NCI-H2196 (cell line): ENCODE results near the gene ELF1.
"Not testable (repeated sequence)": the region's sequence is repeated elsewhere in the genome, so short reads cannot be mapped to it uniquely, and the experiment has no call there.

ENCODE experiments used
- DNase-seq: peaks from one replicate; lab custom pipeline; 2025; ENCODE audit not compliant: unreplicated experiment; lab: John Stamatoyannopoulos, UW

ELF1 gene

DNA sequence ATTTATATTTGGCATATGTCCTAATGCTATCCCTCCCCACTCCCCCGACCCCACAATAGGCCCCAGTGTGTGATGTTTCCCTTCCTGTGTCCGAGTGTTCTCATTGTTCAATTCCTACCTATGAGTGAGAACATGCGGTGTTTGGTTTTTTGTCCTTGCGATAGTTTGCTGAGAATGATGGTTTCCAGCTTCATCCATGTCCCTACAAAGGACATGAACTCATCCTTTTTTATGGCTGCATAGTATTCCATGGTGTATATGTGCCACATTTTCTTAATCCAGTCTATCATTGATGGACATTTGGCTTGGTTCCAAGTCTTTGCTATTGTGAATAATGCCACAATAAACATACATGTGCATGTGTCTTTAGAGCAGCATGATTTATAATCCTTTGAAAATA, 23.3 kb upstream of the ELF1 start:
- DNase-seq = not testable (repeated sequence)

DNA sequence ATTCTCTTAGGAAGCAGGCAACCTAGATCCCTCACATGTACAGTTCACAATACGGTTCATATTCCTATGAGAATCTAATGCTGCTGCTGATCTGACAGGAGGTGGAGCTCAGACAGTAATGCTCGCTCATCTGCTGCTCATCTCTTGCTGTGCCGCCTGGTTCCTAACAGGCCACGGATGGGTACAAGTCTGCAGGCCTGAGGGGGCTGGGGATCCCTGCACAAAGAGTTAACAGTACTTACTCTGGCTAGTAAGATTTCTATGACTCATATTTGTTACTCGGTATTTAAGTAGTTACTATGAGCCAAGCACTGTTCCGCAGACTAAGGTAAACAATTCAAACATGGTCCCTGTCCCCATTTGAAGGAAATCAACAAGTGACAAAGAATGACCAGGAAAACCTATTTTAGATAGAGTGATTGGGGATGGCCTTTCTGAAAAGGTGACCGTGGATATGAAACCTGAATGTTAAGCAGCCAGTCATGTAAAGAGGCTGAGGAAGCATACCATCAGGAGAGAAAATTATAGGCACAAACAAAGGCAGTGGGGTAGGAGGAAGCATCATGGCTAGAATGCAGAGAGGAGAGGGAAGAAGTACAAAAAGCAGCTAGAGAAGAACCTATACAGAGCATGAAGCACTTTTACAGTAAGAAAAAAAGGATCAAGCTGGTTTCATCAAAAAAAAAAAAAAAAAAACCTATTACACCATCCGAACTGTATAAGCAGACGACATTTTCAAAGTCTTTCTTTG, 21.6 kb upstream of the ELF1 start:
- DNase-seq = no peak

DNA sequence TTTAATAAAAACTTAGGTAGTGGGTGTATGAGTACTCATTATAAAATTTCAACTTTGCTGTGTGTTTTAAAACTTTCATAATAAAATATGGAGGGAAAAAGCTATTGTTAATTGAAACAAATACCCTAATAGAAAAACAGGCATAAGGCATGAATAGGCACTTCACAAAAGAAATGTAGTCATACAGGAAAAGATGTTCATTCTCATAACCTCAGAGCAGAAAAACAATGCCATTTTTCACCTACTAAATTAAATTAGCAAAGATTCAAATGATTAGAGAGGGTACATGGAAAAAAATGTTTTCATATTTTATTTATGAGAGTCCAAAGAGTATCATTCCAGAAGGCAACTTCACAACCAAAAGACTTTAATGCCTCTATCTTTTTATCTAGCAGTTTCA, 20.6 kb upstream of the ELF1 start:
- no peak for DNase-seq

DNA sequence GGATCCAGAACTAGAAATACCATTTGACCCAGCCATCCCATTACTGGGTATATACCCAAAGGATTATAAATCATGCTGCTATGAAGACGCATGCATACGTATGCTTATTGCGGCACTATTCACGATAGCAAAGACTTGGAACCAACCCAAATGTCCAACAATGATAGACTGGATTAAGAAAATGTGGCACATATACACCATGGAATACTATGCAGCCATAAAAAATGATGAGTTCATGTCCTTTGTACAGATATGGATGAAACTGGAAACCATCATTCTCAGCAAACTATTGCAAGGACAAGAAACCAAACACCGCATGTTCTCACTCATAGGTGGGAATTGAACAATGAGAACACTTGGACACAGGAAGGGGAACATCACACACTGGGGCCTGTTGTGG, 17.4 kb upstream of the ELF1 start:
- DNase-seq = not testable (repeated sequence)

DNA sequence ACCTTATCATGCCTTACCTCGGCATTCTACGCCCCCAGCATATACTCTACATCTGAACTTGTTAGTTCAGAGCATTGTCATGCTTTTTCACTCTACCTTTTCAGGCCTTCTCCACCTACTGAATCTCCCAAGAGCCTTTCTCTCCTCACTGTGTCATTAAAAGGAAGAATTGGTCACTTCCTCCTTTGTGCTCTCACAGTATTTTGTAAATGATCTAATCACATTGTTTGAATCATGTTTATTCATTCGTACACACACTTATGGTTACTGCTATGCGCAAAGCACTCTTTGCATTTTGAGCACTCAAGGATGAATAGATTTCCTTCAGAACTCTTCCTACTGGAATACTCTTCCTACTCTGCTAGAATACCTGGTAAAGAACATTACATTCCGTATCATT, 15.8 kb upstream of the ELF1 start:
- DNase-seq = no peak

DNA sequence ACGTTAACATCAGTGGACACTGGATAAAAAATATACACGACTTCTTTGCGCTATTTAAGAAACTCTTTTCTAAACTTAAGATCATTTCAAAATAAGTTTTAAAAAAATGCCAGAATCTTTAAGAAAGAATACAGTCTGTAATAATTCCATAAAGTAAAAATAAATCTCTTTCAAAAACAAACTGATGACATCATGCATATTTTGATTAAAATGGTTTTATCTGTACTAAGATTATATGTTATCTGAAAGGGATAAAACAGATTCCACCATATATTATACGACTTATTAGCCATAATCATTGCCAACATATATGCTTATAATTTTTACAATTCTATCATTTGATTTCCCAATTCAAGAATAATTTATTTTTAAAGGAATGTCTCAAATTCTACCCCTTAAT, 15.3 kb upstream of the ELF1 start:
- no peak for DNase-seq

DNA sequence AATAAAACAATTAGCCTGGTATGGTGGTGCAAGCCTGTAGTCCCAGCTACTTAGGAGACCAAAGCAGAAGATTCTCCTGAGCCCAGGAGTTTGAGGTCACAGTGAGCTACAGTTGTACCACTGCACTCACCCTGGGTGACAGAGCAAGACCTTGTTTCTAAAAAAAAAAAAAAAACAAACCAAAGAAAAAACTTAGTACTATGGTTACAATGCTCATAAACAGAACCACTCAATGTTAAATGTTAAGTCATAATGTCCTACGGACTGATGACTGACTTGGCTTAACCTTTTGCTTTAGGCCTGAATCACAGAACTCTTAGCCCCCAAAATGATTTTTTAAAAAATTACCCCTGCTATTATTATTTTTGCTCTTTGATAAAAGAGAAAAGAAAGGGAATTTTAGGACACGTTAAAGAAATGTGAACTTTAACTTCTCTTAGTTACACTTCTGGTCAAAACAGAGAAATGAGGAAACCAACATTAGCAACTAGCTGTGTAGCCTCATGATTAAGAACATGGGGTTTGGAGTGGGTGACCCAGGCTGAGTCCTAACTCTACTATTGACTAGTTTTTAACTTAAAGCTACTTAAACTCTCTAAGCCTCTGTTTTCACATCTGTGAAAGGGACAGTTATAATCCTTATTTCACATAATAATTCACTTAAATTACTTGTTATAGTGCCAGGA, 13.7 kb upstream of the ELF1 start:
- no peak for DNase-seq

DNA sequence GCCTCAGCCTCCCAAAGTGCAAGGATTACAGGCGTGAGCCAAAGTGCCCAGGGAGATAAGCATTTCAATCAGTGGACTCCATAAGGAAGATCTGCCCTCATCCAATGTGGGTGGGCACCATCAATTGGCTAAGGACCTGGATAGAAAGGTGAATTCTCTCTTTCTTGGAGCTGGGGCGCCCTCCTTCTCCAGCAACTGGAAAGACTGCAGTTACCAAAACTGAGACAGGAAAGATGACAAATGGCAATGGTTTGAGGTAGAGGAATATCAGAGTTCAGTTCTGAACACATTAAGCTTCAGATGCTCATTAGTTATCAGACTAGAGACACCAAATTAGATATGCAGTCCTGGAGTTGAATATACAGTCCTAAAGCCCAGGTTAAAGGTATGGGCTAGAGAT, 10.5 kb upstream of the ELF1 start:
- no peak for DNase-seq

DNA sequence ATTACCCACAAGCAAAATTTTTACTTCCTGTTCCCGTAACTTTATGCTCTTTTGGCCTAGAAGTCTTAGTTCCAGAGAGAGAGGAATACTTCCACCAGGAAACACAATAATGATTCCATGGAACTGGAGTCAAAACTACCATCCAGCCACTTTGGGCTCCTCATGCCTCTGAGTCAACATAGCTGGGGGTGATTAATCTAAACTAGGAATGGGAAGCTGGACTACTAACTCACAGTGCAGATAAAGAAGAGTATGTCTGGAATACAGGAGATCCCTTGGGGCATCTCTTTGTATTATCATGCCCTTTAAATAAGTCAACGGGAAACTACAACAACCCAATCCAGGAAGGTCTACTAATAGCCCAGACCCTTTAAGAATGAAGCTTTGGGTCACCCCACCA, 8.9 kb upstream of the ELF1 start:
- no peak for DNase-seq

DNA sequence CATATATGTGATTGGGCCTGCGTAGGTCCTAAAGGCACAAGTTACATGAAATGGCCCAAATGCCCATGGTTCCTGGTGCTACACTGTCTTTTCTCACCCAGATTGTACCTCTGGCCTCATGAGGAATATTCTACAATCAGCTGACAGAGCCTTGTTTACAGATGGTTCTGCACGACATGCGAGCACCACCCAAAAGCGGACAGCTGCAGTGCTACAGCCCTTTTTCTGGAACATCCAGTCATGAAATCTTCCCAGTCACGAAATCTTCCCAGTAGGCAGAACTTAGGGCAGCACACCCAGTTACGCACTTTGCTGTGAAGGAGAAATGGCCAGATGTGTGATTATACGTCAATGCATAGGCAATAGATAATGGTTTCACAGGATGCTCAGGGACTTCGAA, 7.7 kb upstream of the ELF1 start:
- no peak for DNase-seq

DNA sequence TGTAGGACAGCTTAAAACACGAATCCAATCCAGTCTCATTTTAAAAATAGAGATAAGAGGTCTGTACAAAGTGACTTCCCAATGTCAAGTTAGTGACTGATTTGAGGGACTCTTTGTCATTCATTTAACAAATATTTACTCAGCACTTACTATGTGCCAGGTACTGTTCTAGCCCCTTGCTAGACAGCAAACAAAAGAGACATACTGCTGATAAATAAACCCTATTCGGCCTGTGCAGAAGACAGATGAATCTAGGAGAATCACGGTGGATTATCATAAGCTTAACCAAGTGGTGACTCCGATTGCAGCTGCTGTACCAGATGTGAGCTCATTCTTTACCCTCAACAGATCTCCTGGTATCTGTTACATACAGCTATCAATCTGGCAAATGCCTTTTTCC, 6.4 kb upstream of the ELF1 start:
- DNase-seq = no peak

DNA sequence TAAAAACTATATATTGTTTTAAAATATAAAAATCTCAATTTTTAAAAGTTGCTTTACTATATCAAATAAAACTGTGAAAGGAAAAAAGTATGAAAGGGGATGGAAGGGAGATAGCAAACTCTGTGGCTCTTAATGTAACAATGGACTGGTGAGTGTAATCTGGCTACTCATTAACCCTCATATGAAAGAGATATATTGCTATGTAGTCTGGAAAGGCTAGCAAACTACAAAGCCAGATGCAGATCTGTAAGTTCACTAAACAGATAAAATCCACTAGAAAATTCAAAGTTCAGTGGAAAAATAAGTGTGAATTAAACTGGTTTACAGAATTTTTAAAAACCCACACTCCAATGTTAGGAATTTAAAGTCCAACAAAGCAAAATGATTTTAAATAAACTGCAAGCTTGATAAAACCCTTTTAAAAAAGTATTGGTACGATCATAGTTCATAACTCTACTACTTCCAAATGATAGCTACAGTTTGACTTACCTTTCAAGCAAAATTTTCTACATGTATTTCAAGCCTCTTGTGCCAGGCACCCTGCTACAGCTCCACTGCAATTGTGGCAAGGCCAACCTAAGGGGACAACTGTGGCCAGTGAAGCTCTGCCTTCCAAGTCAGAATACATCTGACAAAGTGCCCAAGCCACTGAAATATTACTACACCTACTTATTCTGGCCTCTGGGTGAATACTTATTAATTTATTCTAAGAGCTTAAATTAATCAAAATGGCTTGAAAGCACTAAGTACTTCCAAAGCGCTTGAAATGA, 647 bp upstream of the ELF1 start:
- no peak for DNase-seq

DNA sequence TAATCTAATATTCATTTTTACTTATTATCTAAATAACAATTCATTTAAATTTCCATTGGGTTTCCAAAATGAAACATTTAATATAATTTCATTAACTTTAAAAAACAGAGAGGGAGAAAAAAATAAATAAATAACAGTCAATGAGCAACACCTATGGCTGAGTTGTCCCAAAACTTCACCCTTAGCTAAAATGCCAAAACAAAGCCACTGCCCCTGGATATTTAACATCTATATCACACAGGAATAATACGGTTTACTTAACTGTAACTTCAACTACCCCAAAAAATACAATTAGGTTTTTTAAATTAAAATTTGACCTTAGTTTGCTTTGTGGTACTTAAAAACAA, 541 bp downstream of the ELF1 start:
- DNase-seq = no peak

DNA sequence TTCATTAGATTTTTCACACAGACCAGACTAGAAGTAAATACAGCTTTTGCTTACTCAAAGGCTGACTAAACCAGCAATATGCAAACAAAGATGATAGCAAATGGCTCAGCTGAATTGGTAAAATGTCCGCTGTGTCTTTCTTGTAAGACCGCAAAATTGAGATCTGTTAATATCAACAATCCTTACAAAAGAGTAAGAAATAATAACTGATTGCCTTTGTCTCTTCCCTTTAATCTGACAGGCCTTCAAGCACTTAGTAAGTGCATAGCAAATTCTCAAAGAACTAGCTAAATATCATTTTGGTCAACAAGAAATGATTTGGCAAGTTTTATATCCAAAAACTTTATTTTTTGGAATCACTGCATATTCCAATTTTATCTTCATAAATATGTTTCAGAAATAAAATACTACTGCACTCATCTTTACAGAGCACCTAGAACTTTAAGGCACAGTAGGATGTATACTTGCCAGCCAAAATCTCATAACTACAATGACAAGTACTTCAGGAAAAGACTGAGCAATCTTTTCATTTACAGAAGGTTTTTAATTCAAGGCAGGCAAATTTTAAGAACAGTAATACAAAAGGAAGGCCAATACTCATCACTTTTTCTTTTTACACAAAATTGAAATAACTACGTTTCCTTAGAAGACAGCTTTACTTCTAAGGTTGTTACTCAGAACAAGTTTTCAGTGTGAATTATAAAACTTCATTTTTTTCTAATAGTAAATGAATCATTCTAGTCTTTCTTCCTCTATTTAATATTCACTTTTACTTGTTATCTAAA, 1.1 kb downstream of the ELF1 start:
- no peak for DNase-seq

DNA sequence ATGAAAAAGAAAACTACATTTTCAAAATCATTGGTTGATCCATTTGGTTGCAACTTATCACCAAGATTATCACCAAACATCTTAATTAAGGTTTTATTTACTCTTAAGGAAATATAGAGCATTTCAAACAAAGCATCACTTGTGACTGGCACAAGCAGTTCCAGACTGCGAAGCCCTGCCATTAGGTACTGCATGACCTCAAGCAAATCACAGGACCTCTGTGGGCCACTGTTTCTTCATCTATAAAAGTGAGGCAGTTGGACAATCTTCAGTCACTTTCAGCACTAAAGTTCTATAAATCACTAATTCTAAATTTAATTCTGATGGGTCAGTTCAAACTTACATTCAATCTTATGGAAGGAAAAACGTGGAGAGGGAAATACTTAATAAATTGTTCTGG, 2.0 kb downstream of the ELF1 start:
- DNase-seq = no peak

DNA sequence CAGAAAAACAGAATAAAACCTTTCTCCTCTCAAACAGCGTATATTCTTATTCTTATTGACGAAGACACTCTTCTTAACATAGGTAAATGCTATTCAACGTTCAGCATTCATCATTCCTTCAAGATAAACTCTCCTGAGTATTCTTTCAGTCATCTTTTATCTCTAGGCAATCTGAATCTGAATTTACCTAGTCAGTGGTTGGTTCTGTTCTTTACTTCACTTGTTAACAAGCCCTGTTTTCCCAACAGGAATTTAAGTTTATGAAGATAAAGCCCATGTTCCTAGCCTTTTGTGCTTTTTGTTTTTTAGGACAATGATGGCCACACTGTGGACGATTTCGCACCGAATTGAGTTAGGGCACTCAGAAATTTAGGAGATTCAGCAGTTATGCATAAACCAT, 3.2 kb downstream of the ELF1 start:
- no peak for DNase-seq

DNA sequence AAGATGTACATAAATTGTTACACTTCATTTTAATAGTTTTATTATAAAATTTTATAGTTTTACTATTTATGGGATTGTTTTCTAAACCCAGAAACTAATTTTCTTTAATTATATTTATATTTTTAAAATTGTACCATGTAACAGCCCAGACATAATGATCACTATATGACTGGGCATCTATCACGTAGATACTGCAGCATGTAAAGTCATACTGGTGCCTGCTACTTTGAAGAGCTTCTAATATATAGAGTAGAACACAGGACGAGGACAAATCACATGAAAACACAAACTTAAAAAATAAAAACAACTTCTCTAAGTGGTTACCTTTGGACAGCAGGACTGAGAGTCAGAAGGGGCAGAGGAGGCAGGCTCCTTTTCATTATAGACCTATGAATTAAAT, 5.3 kb downstream of the ELF1 start:
- no peak for DNase-seq

DNA sequence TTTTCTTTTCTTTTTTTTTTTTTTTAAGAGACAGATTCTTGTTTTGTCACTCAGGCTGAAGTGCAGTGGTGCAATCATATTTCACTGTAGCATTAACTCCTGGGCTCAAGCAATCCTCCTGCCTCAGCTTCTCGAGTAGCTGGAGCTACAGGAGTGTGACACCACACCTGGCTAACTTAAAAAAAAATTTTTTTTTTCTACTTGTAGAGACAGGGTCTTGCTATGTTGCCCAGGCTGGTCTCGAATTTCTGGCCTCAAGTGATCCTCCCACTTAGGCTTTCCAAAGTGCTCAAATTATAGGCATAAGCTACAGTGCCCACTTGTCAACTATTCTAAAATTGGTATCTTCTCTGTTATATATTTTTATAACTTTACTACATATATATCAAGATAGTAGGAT, 6.6 kb downstream of the ELF1 start:
- no peak for DNase-seq

DNA sequence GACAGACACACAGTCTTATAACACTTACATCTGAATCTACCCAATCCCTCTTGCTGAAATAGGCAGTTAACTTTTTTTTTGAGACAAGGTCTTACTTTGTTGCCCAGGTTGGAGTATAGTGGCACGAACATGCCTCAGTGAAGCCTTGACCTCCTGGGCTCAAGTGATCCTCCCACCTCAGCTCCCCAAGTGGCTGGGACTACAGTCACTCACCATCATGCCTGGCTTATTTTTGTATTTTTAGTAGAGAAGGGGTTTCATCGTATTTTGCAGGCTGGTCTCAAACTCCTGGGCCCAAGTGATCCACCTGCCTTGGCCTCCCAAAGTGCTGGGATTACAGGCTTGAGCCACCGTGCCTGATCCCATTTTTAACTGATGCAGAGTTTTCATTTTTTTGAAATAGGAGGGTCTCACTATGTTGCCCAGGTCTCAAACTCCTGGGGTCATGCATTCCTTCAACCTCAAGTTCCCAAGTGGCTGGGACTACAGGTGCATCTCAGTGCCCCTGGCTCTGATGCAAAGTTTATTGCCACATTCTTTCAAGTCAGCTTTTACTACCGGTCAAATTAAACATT, 7.6 kb downstream of the ELF1 start:
- DNase-seq = no peak

DNA sequence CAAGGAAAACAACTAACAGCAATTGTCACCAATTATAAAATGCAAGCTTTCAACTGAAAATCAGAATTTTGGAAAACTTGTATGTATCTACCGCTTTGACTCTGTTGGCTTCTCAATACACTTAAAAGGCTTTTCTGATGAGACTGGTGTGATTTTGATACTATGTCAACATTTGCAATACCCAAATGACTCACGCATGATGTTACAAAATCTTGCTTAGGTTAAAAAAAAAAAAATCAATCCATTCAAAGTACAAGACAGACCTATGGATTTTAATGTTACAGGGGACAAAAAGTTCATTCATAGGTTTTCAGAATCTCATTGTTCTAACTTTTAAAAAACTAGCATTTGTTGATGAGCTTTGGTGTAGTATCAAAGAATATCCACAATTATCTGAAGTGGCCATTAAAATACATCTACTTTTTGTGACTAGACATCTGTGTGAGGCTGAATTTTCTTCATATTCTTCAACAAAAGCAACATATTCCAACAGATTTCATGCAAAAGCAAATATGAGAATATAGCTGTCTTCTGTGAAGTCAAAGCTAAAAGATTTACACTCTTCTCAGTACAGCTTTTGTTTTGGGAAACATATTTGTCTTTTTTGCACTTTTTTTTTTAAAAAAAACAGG, 10.7 kb downstream of the ELF1 start:
- DNase-seq = no peak

DNA sequence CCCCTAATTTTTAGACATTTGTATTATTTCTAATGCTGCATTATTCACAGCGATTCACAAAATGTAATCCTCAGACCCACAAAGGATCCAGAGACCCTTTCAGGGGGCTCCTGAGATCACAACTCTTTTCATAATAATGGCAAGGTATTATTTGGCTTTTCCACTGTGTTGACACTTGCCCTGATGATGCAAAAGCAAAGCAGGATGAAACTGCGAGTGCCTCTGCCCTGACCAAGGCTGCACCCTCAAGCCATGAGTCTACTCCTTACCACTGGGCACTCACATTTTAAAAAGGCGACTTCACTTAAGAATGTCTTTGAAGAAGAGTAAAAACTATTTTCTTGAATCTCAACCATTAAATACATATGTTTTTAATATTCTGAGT, 11.4 kb downstream of the ELF1 start:
- no peak for DNase-seq
